Nephron (organoid): ENCODE measurements around the gene GNG14.
"Not testable (repeated sequence)": the region's sequence is repeated elsewhere in the genome, so short reads cannot be mapped to it uniquely, and the experiment has no call there.

Source experiments
- H3K27ac Mint-ChIP-seq, 3 experiments: 2 replicates each; pipeline ENCODE4 v1.8.0; 2020; ENCODE audit warnings: mixed read lengths in 3 of 3, mild to moderate bottlenecking in 2 of 3, moderate library complexity in 1 of 3
- H3K27me3 Mint-ChIP-seq: 2 replicates; pipeline ENCODE4 v1.8.0; 2021; ENCODE audit warnings: low read depth, mild to moderate bottlenecking, moderate library complexity, mixed read lengths
- H3K36me3 Mint-ChIP-seq: 2 replicates; pipeline ENCODE4 v1.8.0; 2020; ENCODE audit warnings: low read depth, mixed read lengths
- H3K4me1 Mint-ChIP-seq: 2 replicates; pipeline ENCODE4 v1.8.0; 2020; ENCODE audit warnings: mixed read lengths
- H3K4me3 Mint-ChIP-seq, 3 experiments: 2 replicates each; pipeline ENCODE4 v1.8.0; 2020; ENCODE audit warnings: mild to moderate bottlenecking in 3 of 3, mixed read lengths in 3 of 3, moderate library complexity in 2 of 3
- H3K9me3 Mint-ChIP-seq: 2 replicates; pipeline ENCODE4 v1.8.0; 2020; ENCODE audit warnings: mixed read lengths
- CTCF ChIP-seq, 3 experiments: fragments of 200-600 bp; sonication (generic); IDR thresholded peaks; one replicate each; pipeline ENCODE4 v1.5.0; 2021; ENCODE audit warnings: antibody characterized with exemption in 3 of 3; ENCODE audit not compliant: unreplicated experiment in 3 of 3

Gene GNG14

GRCh38 chr19:12721656-12722565 is 34.1 kb downstream of the GNG14 start:
- TF ChIP-seq CTCF (IDR thresholded peaks at IDR 0.05; ENCODE audit: unreplicated experiment in 3 of 3): no peak
- H3K36me3 Mint-ChIP-seq: peaks cover 20% of the 10 kb centered on the region
- peak overlapping the region; percentile 99 to 100 (median 100) for H3K27ac Mint-ChIP-seq
- H3K4me3 Mint-ChIP-seq: peak overlapping the region; percentile 92 to 99 (median 97)
- peaks cover 24% of the 10 kb centered on the region for H3K4me1 Mint-ChIP-seq
- H3K27me3 Mint-ChIP-seq: no peaks in the 10 kb centered on the region
- no peaks in the 10 kb centered on the region for H3K9me3 Mint-ChIP-seq

GRCh38 chr19:12722566-12723380 is 35.0 kb downstream of the GNG14 start:
- Mint-ChIP-seq H3K4me3 (peak overlapping the region; percentile 92 to 95 (median 94)), H3K27ac (peak overlapping the region; percentile 96 to 100 (median 99)), H3K9me3 (no peaks in the 10 kb centered on the region), H3K27me3 (no peaks in the 10 kb centered on the region), H3K36me3 (peaks cover 21% of the 10 kb centered on the region), H3K4me1 (peaks cover 24% of the 10 kb centered on the region)
- no peak for TF ChIP-seq CTCF (IDR thresholded peaks at IDR 0.05; ENCODE audit: unreplicated experiment in 3 of 3)

GRCh38 chr19:12723381-12723640 is 35.5 kb downstream of the GNG14 start:
- Mint-ChIP-seq H3K4me3 (peak overlapping the region; percentile 92 to 95 (median 94)), H3K27ac (peak overlapping the region; percentile 96 to 100 (median 99)), H3K36me3 (peaks cover 25% of the 10 kb centered on the region), H3K27me3 (no peaks in the 10 kb centered on the region), H3K4me1 (peaks cover 24% of the 10 kb centered on the region), H3K9me3 (no peaks in the 10 kb centered on the region)
- TF ChIP-seq CTCF (IDR thresholded peaks at IDR 0.05; ENCODE audit: unreplicated experiment in 3 of 3): no peak

- no peak for TF ChIP-seq CTCF (IDR thresholded peaks at IDR 0.05; ENCODE audit: unreplicated experiment in 3 of 3)
- Mint-ChIP-seq H3K9me3 (no peaks in the 10 kb centered on the region), H3K4me3 (peak within 1 kb of the TSS; percentile 92 to 95 (median 94)), H3K36me3 (peaks cover 23% of the 10 kb centered on the region), H3K27ac (peak within 1 kb of the TSS; percentile 96 to 100 (median 99)), H3K27me3 (no peaks in the 10 kb centered on the region), H3K4me1 (peaks cover 24% of the 10 kb centered on the region)
These were observed 36.0 kb downstream of the GNG14 start, which contains the start of gene TNPO2 for GRCh38 chr19:12723641-12724426. TSS of gene TNPO2 (minus strand) at chr19:12723932. CDS start at chr19:12720977, 2,955 bp downstream.

GRCh38 chr19:12725612-12726011 is 37.8 kb downstream of the GNG14 start:
- H3K27ac Mint-ChIP-seq, H3K27me3 Mint-ChIP-seq, H3K9me3 Mint-ChIP-seq: not testable (repeated sequence)
- Mint-ChIP-seq H3K4me3 (peak overlapping the region; percentile 7 to 45 (median 34)), H3K36me3 (peaks cover 32% of the 10 kb centered on the region), H3K4me1 (peaks cover 28% of the 10 kb centered on the region)

GRCh38 chr19:12726988-12727316 is 39.2 kb downstream of the GNG14 start:
- Mint-ChIP-seq H3K4me1 (peaks cover 20% of the 10 kb centered on the region), H3K4me3 (peak overlapping the region; percentile 65 to 82 (median 77)), H3K9me3 (no peaks in the 10 kb centered on the region), H3K27ac (peak overlapping the region in 2 of 3 experiments; percentile 65 to 71), H3K27me3 (no peaks in the 10 kb centered on the region), H3K36me3 (peaks cover 26% of the 10 kb centered on the region)
- TF ChIP-seq CTCF (IDR thresholded peaks at IDR 0.05; ENCODE audit: unreplicated experiment in 3 of 3): no peak
